ENCODE data around the gene LDB3.

- TF ChIP-seq CTCF (IDR thresholded peaks at IDR 0.05) (no peak), POLR2A (IDR thresholded peaks at IDR 0.05) (no peak)
These were observed 1.8 kb upstream of the LDB3 start for GRCh38 chr10:86666538-86666937.

Data from heart left ventricle (tissue), 13 donors.